ENCODE measurements around the gene FAM222B.

- TF ChIP-seq EZH2phosphoT487 (IDR thresholded peaks at IDR 0.05; ENCODE audit: borderline replicate concordance, low read length), result no peak
- TF ChIP-seq CTCF (IDR thresholded peaks at IDR 0.05; ENCODE audit: low read depth, low read length, poor library complexity, severe bottlenecking), result no peak
These were observed 23.0 kb downstream of the FAM222B start for GRCh38 chr17:28819582-28819981.

Measured in DOHH2 (cell line).